ENCODE data around the gene ZNF334. TPM values are rescaled to one million over a fixed set of nuclear protein-coding genes. Genes with fewer than 3 reads are reported as not detected.
A peak's percentile ranks its signal among the peaks of the same experiment; 100 is the strongest.

ZNF334 gene
- polyA plus RNA-seq (2011; rRNA removed), result 0.93 and 1.8 TPM in 2 replicates
- 0.81 and 0.98 TPM in 2 replicates for polyA minus RNA-seq (2011; rRNA and poly(A)+ RNA removed)

- Histone ChIP-seq H3K4me3 (ENCODE audit: low read depth, low read length) (peak within 1 kb of the TSS; percentile 56), H3K27me3 (ENCODE audit: control insufficient read depth, insufficient read depth, low read length) (no peaks in the 10 kb centered on the region), H3K36me3 (ENCODE audit: control insufficient read depth, insufficient read depth, low read length) (no peaks in the 10 kb centered on the region)
- CTCF ChIA-PET, result interaction anchor here (0.6 to 1.6 kb wide), 5 partner anchors 37 to 168 kb away, joined by 3 to 4 read pairs (median 3); partner anchors contain the start of gene OCSTAMP
- TF ChIP-seq CTCF (IDR thresholded peaks at IDR 0.05; ENCODE audit: insufficient read depth, low read depth, low read length), result no peak
- POLR2A ChIA-PET, result no interaction called here
- DNase-seq (ENCODE audit: low read depth), result no peak
Observed at GRCh38 chr20:46512943-46513844, at the start of gene ZNF334. Gene ZNF334 (minus strand): TSS chr20:46513559. CDS start chr20:46512102, 1,457 bp downstream.

- peak; percentile 92 for TF ChIP-seq CTCF (IDR thresholded peaks at IDR 0.05; ENCODE audit: insufficient read depth, low read depth, low read length)
- Histone ChIP-seq H3K27me3 (ENCODE audit: control insufficient read depth, insufficient read depth, low read length) (no peaks in the 10 kb centered on the region), H3K36me3 (ENCODE audit: control insufficient read depth, insufficient read depth, low read length) (no peaks in the 10 kb centered on the region), H3K4me3 (ENCODE audit: low read depth, low read length) (peak overlapping the region; percentile 22)
- CTCF ChIA-PET, result interaction anchor here (0.7 to 3.3 kb wide), 11 partner anchors 11 to 786 kb away, joined by 3 to 33 read pairs (median 3); partner anchors contain the start of genes OCSTAMP and TP53RK
- DNase-seq (ENCODE audit: low read depth), result no peak
- POLR2A ChIA-PET, result interaction anchor here (0.6 kb wide), 1 partner anchor 75 kb away, joined by 4 read pairs; no protein-coding TSS in a partner anchor
Observed at GRCh38 chr20:46562373-46563169, 49.2 kb upstream of the ZNF334 start.

DNA sequence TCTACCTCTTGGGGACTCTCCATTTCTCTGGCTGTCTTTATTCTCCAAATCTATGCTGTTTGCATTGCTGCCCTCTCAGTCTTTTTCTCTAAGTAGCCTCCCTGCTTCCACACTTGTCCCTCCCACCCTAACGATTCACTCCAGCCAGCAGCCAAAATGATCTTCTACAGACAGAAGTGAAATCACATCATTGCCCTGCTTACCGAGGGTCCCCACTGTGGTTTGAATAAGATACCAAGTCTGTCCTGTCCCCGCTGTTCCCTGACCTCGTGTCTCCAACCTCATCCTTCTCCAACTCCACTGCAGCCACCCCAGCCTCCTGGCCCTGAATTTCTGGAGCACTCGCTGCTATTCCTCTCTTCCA is 48.6 kb upstream of the ZNF334 start:
- Histone ChIP-seq H3K4me3 (ENCODE audit: low read depth, low read length) (no peak overlapping the region), H3K27me3 (ENCODE audit: control insufficient read depth, insufficient read depth, low read length) (no peaks in the 10 kb centered on the region), H3K36me3 (ENCODE audit: control insufficient read depth, insufficient read depth, low read length) (no peaks in the 10 kb centered on the region)
- POLR2A ChIA-PET, result no interaction called here
- no peak for DNase-seq (ENCODE audit: low read depth)
- no peak for TF ChIP-seq CTCF (IDR thresholded peaks at IDR 0.05; ENCODE audit: insufficient read depth, low read depth, low read length)
- CTCF ChIA-PET, result interaction anchor here (0.7 to 3.3 kb wide), 6 partner anchors 11 to 72 kb away, joined by 3 to 33 read pairs (median 4); partner anchors contain the start of gene OCSTAMP

- no peak for DNase-seq (ENCODE audit: low read depth)
- TF ChIP-seq CTCF (IDR thresholded peaks at IDR 0.05; ENCODE audit: insufficient read depth, low read depth, low read length), result no peak
- H3K4me3 ChIP-seq (ENCODE audit: low read depth, low read length), result no peak overlapping the region
- no peaks in the 10 kb centered on the region; the same call in 1 of the 2 replicates for H3K27me3 ChIP-seq (ENCODE audit: control insufficient read depth, insufficient read depth, low read length)
- no peaks in the 10 kb centered on the region for H3K36me3 ChIP-seq (ENCODE audit: control insufficient read depth, insufficient read depth, low read length)
- ChIA-PET POLR2A (no interaction called here), CTCF (interaction anchor here (0.6 to 3.3 kb wide), 4 partner anchors 9 to 38 kb away, joined by 3 to 26 read pairs (median 6); no protein-coding TSS in a partner anchor)
Observed at GRCh38 chr20:46559685-46560440, 46.5 kb upstream of the ZNF334 start.
